Activated CD4-positive, alpha-beta T cell treated with anti-CD3 and anti-CD28 coated beads for 36 hours (primary cell): Measurements from ENCODE around the gene TNFSF10. TPM values are rescaled to one million over a fixed set of nuclear protein-coding genes. Genes with fewer than 3 reads are reported as not detected.
"Not testable (repeated sequence)": the region's sequence is repeated elsewhere in the genome, so short reads cannot be mapped to it uniquely, and the experiment has no call there.

Experiments used
- ATAC-seq: fragments of 200-7000 bp; cut with Tn5 transposase; one replicate; pipeline ENCODE4 v1.10.0; 2021; ENCODE audit warnings: mild to moderate bottlenecking, moderate library complexity
- CTCF ChIA-PET: fragments of 350-600 bp; sonication (Branson Sonifier 250); formaldehyde crosslinking; loops from one replicate; lab custom pipeline; 2021; ENCODE audit warnings: antibody characterized with exemption; lab: Charles Lee
- POLR2A ChIA-PET: fragments of 350-600 bp; sonication (Branson Sonifier 250); formaldehyde crosslinking; loops from one replicate; lab custom pipeline; 2021; ENCODE audit warnings: antibody characterized with exemption, inconsistent platforms; lab: Charles Lee
- DNase-seq: peaks from one replicate; pipeline ENCODE4 v3.0.0-alpha.2; 2020
- H3K27ac Mint-ChIP-seq: one replicate; pipeline ENCODE4 v1.8.0; 2021; ENCODE audit warnings: mixed read lengths
- H3K27me3 Mint-ChIP-seq: one replicate; pipeline ENCODE4 v1.8.0; 2021; ENCODE audit warnings: mixed read lengths
- H3K36me3 Mint-ChIP-seq: one replicate; pipeline ENCODE4 v1.8.0; 2021; ENCODE audit warnings: low read depth, mixed read lengths
- H3K4me1 Mint-ChIP-seq: one replicate; pipeline ENCODE4 v1.8.0; 2021; ENCODE audit warnings: mixed read lengths
- H3K4me3 Mint-ChIP-seq: one replicate; pipeline ENCODE4 v1.8.0; 2021; ENCODE audit warnings: mild to moderate bottlenecking, moderate library complexity, mixed read lengths
- H3K9me3 Mint-ChIP-seq: one replicate; pipeline ENCODE4 v1.8.0; 2021; ENCODE audit warnings: low read depth, mixed read lengths
- intact Hi-C, 2 experiments: fragments of 100-400 bp; cut with DNase I in 1 of 2; cut with micrococcal nuclease in 1 of 2; formaldehyde crosslinking; loops; one replicate each; pipeline versions ENCODE4 v1.14.2 to v1.15.1; 2022 to 2024; cut with DNase I, micrococcal nuclease
- total RNA-seq, 2 experiments: library from RNA; stranded (reverse); gene quantifications; one replicate each; pipeline ENCODE4 v1.2.3, GENCODE V29; 2021

TNFSF10 gene
- total RNA-seq, 2 experiments from 2014 or later, result 33.1 to 34.8 TPM

- Mint-ChIP-seq H3K27me3 (no peaks in the 10 kb centered on the region), H3K4me1 (peaks cover 24% of the 10 kb centered on the region), H3K27ac (peak overlapping the region; percentile 48), H3K36me3 (no peaks in the 10 kb centered on the region), H3K4me3 (peak overlapping the region; percentile 15), H3K9me3 (no peaks in the 10 kb centered on the region)
- intact Hi-C loops, result loop anchor here (1.0 to 2.0 kb wide), 9 partner anchors 8 to 62 kb away; no protein-coding TSS in a partner anchor
- ATAC-seq (peak; percentile 82), DNase-seq (peak; percentile 65)
- ChIA-PET CTCF (interaction anchor here (0.7 to 4.5 kb wide), 20 partner anchors 9 to 104 kb away, joined by 3 to 29 read pairs (median 4); partner anchors contain the start of gene TNFSF10), POLR2A (interaction anchor here (0.6 to 2.2 kb wide), 8 partner anchors 11 to 64 kb away, joined by 3 to 11 read pairs (median 3); no protein-coding TSS in a partner anchor)
These were observed 6.9 kb upstream of the TNFSF10 start for GRCh38 chr3:172530101-172530561.

GRCh38 chr3:172528677-172529076 lies 5.4 kb upstream of the TNFSF10 start:
- H3K27ac Mint-ChIP-seq, result no peak overlapping the region
- no peak for ATAC-seq
- ChIA-PET POLR2A (no interaction called here), CTCF (interaction anchor here (1.0 to 2.6 kb wide), 4 partner anchors 8 to 42 kb away, joined by 3 to 16 read pairs (median 4); no protein-coding TSS in a partner anchor)
- no peak overlapping the region for H3K4me3 Mint-ChIP-seq
- H3K4me1 Mint-ChIP-seq, result peaks cover 36% of the 10 kb centered on the region
- no peaks in the 10 kb centered on the region for H3K27me3 Mint-ChIP-seq
- H3K9me3 Mint-ChIP-seq, result no peaks in the 10 kb centered on the region
- no peak for DNase-seq
- intact Hi-C loops, result no loop called here
- H3K36me3 Mint-ChIP-seq, result no peaks in the 10 kb centered on the region

- intact Hi-C loops, result no loop called here
These were observed 4.1 kb upstream of the TNFSF10 start for GRCh38 chr3:172527306-172527705.

GRCh38 chr3:172525116-172525613 lies 1.9 kb upstream of the TNFSF10 start:
- Mint-ChIP-seq H3K36me3 (peaks cover 13% of the 10 kb centered on the region), H3K27me3 (no peaks in the 10 kb centered on the region), H3K27ac (peak overlapping the region; percentile 2), H3K4me3 (no peak overlapping the region), H3K9me3 (no peaks in the 10 kb centered on the region), H3K4me1 (peaks cover 45% of the 10 kb centered on the region)
- POLR2A ChIA-PET, result no interaction called here
- DNase-seq (no peak), ATAC-seq (no peak)
- intact Hi-C loops, result no loop called here
- CTCF ChIA-PET, result no interaction called here

More at GRCh38 chr3:172527306-172527705, 4.1 kb upstream of the TNFSF10 start:
- ChIA-PET CTCF (interaction anchor here (0.7 kb wide), 1 partner anchor 19 kb away, joined by 3 read pairs; no protein-coding TSS in a partner anchor), POLR2A (no interaction called here)
- DNase-seq (no peak), ATAC-seq (no peak)
- Mint-ChIP-seq H3K4me1 (peaks cover 36% of the 10 kb centered on the region), H3K4me3 (no peak overlapping the region), H3K9me3 (no peaks in the 10 kb centered on the region), H3K36me3 (no peaks in the 10 kb centered on the region), H3K27me3 (no peaks in the 10 kb centered on the region), H3K27ac (no peak overlapping the region)

GRCh38 chr3:172524611-172525010 lies 1.4 kb upstream of the TNFSF10 start:
- DNase-seq (no peak), ATAC-seq (no peak)
- H3K27ac Mint-ChIP-seq, result peak overlapping the region; percentile 17
- POLR2A ChIA-PET, result no interaction called here
- intact Hi-C loops, result loop anchor here in 1 of 2 experiments (5.0 kb wide), 1 partner anchor 417 kb away; no protein-coding TSS in a partner anchor
- H3K4me1 Mint-ChIP-seq, result peaks cover 45% of the 10 kb centered on the region
- H3K27me3 Mint-ChIP-seq, result no peaks in the 10 kb centered on the region
- H3K4me3 Mint-ChIP-seq, result no peak overlapping the region
- CTCF ChIA-PET, result interaction anchor here (0.7 kb wide), 1 partner anchor 100 kb away, joined by 3 read pairs; no protein-coding TSS in a partner anchor
- H3K9me3 Mint-ChIP-seq, result no peaks in the 10 kb centered on the region
- peaks cover 13% of the 10 kb centered on the region for H3K36me3 Mint-ChIP-seq

GRCh38 chr3:172521837-172522726 lies 1.1 kb downstream of the TNFSF10 start:
- not testable (repeated sequence) for H3K9me3 Mint-ChIP-seq, ATAC-seq, H3K27me3 Mint-ChIP-seq
- ChIA-PET CTCF (interaction anchor here (1.5 to 4.5 kb wide), 4 partner anchors 10 to 73 kb away, joined by 4 to 27 read pairs (median 16); no protein-coding TSS in a partner anchor), POLR2A (interaction anchor here (0.7 kb wide), 1 partner anchor 73 kb away, joined by 3 read pairs; no protein-coding TSS in a partner anchor)
- Mint-ChIP-seq H3K4me3 (peak overlapping the region; percentile 91), H3K36me3 (peaks cover 14% of the 10 kb centered on the region), H3K27ac (peak overlapping the region; percentile 96), H3K4me1 (peaks cover 57% of the 10 kb centered on the region)
- peak; percentile 35 for DNase-seq
- intact Hi-C loops, result loop anchor here (1.0 to 5.0 kb wide), 5 partner anchors 8 to 415 kb away; partner anchors contain the start of gene ECT2 (in 1 of the 2)

- intact Hi-C loops, result loop anchor here (1.0 to 5.0 kb wide), 4 partner anchors 30 to 413 kb away; no protein-coding TSS in a partner anchor
- DNase-seq (peak; percentile 50), ATAC-seq (peak; percentile 51)
- Mint-ChIP-seq H3K27ac (peak overlapping the region; percentile 96), H3K4me1 (peaks cover 74% of the 10 kb centered on the region), H3K9me3 (no peaks in the 10 kb centered on the region), H3K27me3 (no peaks in the 10 kb centered on the region), H3K36me3 (peaks cover 22% of the 10 kb centered on the region), H3K4me3 (peak overlapping the region; percentile 91)
- ChIA-PET CTCF (interaction anchor here (0.7 to 4.5 kb wide), 7 partner anchors 9 to 74 kb away, joined by 3 to 27 read pairs (median 4); no protein-coding TSS in a partner anchor), POLR2A (interaction anchor here (1.6 kb wide), 1 partner anchor 10 kb away, joined by 7 read pairs; no protein-coding TSS in a partner anchor)
These were observed 2.9 kb downstream of the TNFSF10 start for GRCh38 chr3:172520301-172520831.

GRCh38 chr3:172519740-172520139 lies 3.5 kb downstream of the TNFSF10 start:
- ChIA-PET POLR2A (interaction anchor here (0.6 to 1.6 kb wide), 2 partner anchors 10 to 25 kb away, joined by 3 to 7 read pairs; no protein-coding TSS in a partner anchor), CTCF (interaction anchor here (0.9 to 4.5 kb wide), 7 partner anchors 8 to 76 kb away, joined by 3 to 27 read pairs (median 4); no protein-coding TSS in a partner anchor)
- Mint-ChIP-seq H3K4me1 (peaks cover 77% of the 10 kb centered on the region), H3K27me3 (no peaks in the 10 kb centered on the region), H3K27ac (peak overlapping the region; percentile 66), H3K4me3 (peak overlapping the region; percentile 91), H3K36me3 (peaks cover 27% of the 10 kb centered on the region), H3K9me3 (no peaks in the 10 kb centered on the region)
- no peak for DNase-seq
- no peak for ATAC-seq
- intact Hi-C loops, result loop anchor here (1.0 to 10.0 kb wide), 5 partner anchors 29 to 1645 kb away; partner anchors contain the start of gene RPL22L1 (in 1 of the 2)

- H3K9me3 Mint-ChIP-seq, result no peaks in the 10 kb centered on the region
- ATAC-seq, result no peak
- peaks cover 78% of the 10 kb centered on the region for H3K4me1 Mint-ChIP-seq
- H3K36me3 Mint-ChIP-seq, result peaks cover 32% of the 10 kb centered on the region
- peak overlapping the region; percentile 2 for H3K4me3 Mint-ChIP-seq
- no peak for DNase-seq
- H3K27ac Mint-ChIP-seq, result peak overlapping the region; percentile 66
- intact Hi-C loops, result loop anchor here (1.0 to 10.0 kb wide), 2 partner anchors 43 to 1644 kb away; partner anchors contain the start of gene RPL22L1 (in 1 of the 2)
- POLR2A ChIA-PET, result interaction anchor here (0.6 to 1.6 kb wide), 2 partner anchors 11 to 25 kb away, joined by 3 to 7 read pairs; no protein-coding TSS in a partner anchor
- CTCF ChIA-PET, result interaction anchor here (1.0 to 4.5 kb wide), 4 partner anchors 13 to 77 kb away, joined by 3 to 27 read pairs (median 4); no protein-coding TSS in a partner anchor
- no peaks in the 10 kb centered on the region for H3K27me3 Mint-ChIP-seq
These were observed 4.1 kb downstream of the TNFSF10 start for GRCh38 chr3:172518929-172519640.
